Measurements from ENCODE around the gene CCNK.

CCNK gene

GRCh38 chr14:99549684-99550083 lies 68.5 kb downstream of the CCNK start:
- no peak overlapping the region for H3K9ac ChIP-seq (ENCODE audit: insufficient read length)
- TF ChIP-seq FOXP2 (optimal IDR thresholded peaks at IDR 0.05; ENCODE audit: control extremely low read depth, extremely low read length, insufficient read depth): no peak
- TF ChIP-seq POLR2AphosphoS5 (IDR thresholded peaks at IDR 0.05; ENCODE audit: borderline replicate concordance, low read depth, low read length): no peak
- TF ChIP-seq EZH2 (IDR thresholded peaks at IDR 0.05): no peak
- H3K27ac ChIP-seq: no peak overlapping the region
- no peak for DNase-seq (ENCODE audit: low read depth, low spot score)
- H3K4me3 ChIP-seq: no peak overlapping the region
- H3K36me3 ChIP-seq (ENCODE audit: insufficient read depth, low read length): no peaks in the 10 kb centered on the region
- no peaks in the 10 kb centered on the region for H3K9me3 ChIP-seq (ENCODE audit: low read depth, low read length)

GRCh38 chr14:99550387-99550992 lies 69.3 kb downstream of the CCNK start:
- Histone ChIP-seq H3K27ac (no peak overlapping the region), H3K36me3 (ENCODE audit: insufficient read depth, low read length) (no peaks in the 10 kb centered on the region), H3K4me3 (no peak overlapping the region), H3K9me3 (ENCODE audit: low read depth, low read length) (no peaks in the 10 kb centered on the region), H3K9ac (ENCODE audit: insufficient read length) (no peak overlapping the region)
- TF ChIP-seq POLR2AphosphoS5 (IDR thresholded peaks at IDR 0.05; ENCODE audit: borderline replicate concordance, low read depth, low read length) (no peak), EZH2 (IDR thresholded peaks at IDR 0.05) (no peak), FOXP2 (optimal IDR thresholded peaks at IDR 0.05; ENCODE audit: control extremely low read depth, extremely low read length, insufficient read depth) (no peak)
- DNase-seq (ENCODE audit: low read depth, low spot score): no peak

- Histone ChIP-seq H3K9ac (ENCODE audit: insufficient read length) (no peak overlapping the region), H3K36me3 (ENCODE audit: insufficient read depth, low read length) (no peaks in the 10 kb centered on the region), H3K9me3 (ENCODE audit: low read depth, low read length) (no peaks in the 10 kb centered on the region), H3K4me3 (no peak overlapping the region), H3K27ac (no peak overlapping the region)
- TF ChIP-seq FOXP2 (optimal IDR thresholded peaks at IDR 0.05; ENCODE audit: control extremely low read depth, extremely low read length, insufficient read depth): no peak
- TF ChIP-seq POLR2AphosphoS5 (IDR thresholded peaks at IDR 0.05; ENCODE audit: borderline replicate concordance, low read depth, low read length): no peak
- TF ChIP-seq EZH2 (IDR thresholded peaks at IDR 0.05): no peak
- no peak for DNase-seq (ENCODE audit: low read depth, low spot score)
Measured at GRCh38 chr14:99551034-99551922, 70.1 kb downstream of the CCNK start.

- H3K27ac ChIP-seq: no peak overlapping the region
- TF ChIP-seq POLR2AphosphoS5 (IDR thresholded peaks at IDR 0.05; ENCODE audit: borderline replicate concordance, low read depth, low read length): no peak
- TF ChIP-seq FOXP2 (optimal IDR thresholded peaks at IDR 0.05; ENCODE audit: control extremely low read depth, extremely low read length, insufficient read depth): no peak
- TF ChIP-seq EZH2 (IDR thresholded peaks at IDR 0.05): no peak
Measured at GRCh38 chr14:99552021-99552553, 70.9 kb downstream of the CCNK start.

GRCh38 chr14:99552572-99553216 lies 71.5 kb downstream of the CCNK start:
- no peak for TF ChIP-seq POLR2AphosphoS5 (IDR thresholded peaks at IDR 0.05; ENCODE audit: borderline replicate concordance, low read depth, low read length)
- no peak for TF ChIP-seq FOXP2 (optimal IDR thresholded peaks at IDR 0.05; ENCODE audit: control extremely low read depth, extremely low read length, insufficient read depth)
- no peak for TF ChIP-seq EZH2 (IDR thresholded peaks at IDR 0.05)
- no peaks in the 10 kb centered on the region for H3K36me3 ChIP-seq (ENCODE audit: insufficient read depth, low read length)
- H3K4me3 ChIP-seq: no peak overlapping the region
- no peak for DNase-seq (ENCODE audit: low read depth, low spot score)
- no peak overlapping the region for H3K27ac ChIP-seq
- no peaks in the 10 kb centered on the region for H3K9me3 ChIP-seq (ENCODE audit: low read depth, low read length)
- no peak overlapping the region for H3K9ac ChIP-seq (ENCODE audit: insufficient read length)

More at GRCh38 chr14:99552021-99552553, 70.9 kb downstream of the CCNK start:
- Histone ChIP-seq H3K9ac (ENCODE audit: insufficient read length) (no peak overlapping the region), H3K36me3 (ENCODE audit: insufficient read depth, low read length) (no peaks in the 10 kb centered on the region), H3K9me3 (ENCODE audit: low read depth, low read length) (no peaks in the 10 kb centered on the region), H3K4me3 (no peak overlapping the region)
- DNase-seq (ENCODE audit: low read depth, low spot score): no peak

GRCh38 chr14:99554184-99554583 lies 73.0 kb downstream of the CCNK start:
- Histone ChIP-seq H3K27ac (no peak overlapping the region), H3K4me3 (no peak overlapping the region), H3K9ac (ENCODE audit: insufficient read length) (no peak overlapping the region), H3K9me3 (ENCODE audit: low read depth, low read length) (no peaks in the 10 kb centered on the region), H3K36me3 (ENCODE audit: insufficient read depth, low read length) (no peaks in the 10 kb centered on the region)
- DNase-seq (ENCODE audit: low read depth, low spot score): no peak
- TF ChIP-seq POLR2AphosphoS5 (IDR thresholded peaks at IDR 0.05; ENCODE audit: borderline replicate concordance, low read depth, low read length): no peak
- no peak for TF ChIP-seq FOXP2 (optimal IDR thresholded peaks at IDR 0.05; ENCODE audit: control extremely low read depth, extremely low read length, insufficient read depth)
- TF ChIP-seq EZH2 (IDR thresholded peaks at IDR 0.05): no peak

- H3K9ac ChIP-seq (ENCODE audit: insufficient read length): no peak overlapping the region
- DNase-seq (ENCODE audit: low read depth, low spot score): no peak
- no peak overlapping the region for H3K4me3 ChIP-seq
- TF ChIP-seq FOXP2 (optimal IDR thresholded peaks at IDR 0.05; ENCODE audit: control extremely low read depth, extremely low read length, insufficient read depth): no peak
- no peak for TF ChIP-seq EZH2 (IDR thresholded peaks at IDR 0.05)
- TF ChIP-seq POLR2AphosphoS5 (IDR thresholded peaks at IDR 0.05; ENCODE audit: borderline replicate concordance, low read depth, low read length): no peak
- H3K27ac ChIP-seq: no peak overlapping the region
- no peaks in the 10 kb centered on the region for H3K36me3 ChIP-seq (ENCODE audit: insufficient read depth, low read length)
- H3K9me3 ChIP-seq (ENCODE audit: low read depth, low read length): no peaks in the 10 kb centered on the region
Measured at GRCh38 chr14:99554757-99555531, 73.7 kb downstream of the CCNK start.
